Measurements from ENCODE around the gene ABCA2.

ABCA2 gene

GRCh38 chr9:136985853-136986252, 42.2 kb downstream of the ABCA2 start:
- Histone ChIP-seq H3K4me3 (IDR thresholded peaks at IDR 0.05; ENCODE audit: insufficient read depth, low read depth, low read length) (no peak overlapping the region), H3K4me1 (ENCODE audit: low read depth, poor library complexity, severe bottlenecking) (no peaks in the 10 kb centered on the region), H3K79me2 (ENCODE audit: insufficient read depth, low read depth) (no peaks in the 10 kb centered on the region), H3K27me3 (ENCODE audit: insufficient read depth, low read depth) (peaks cover 88% of the 10 kb centered on the region), H4K20me1 (ENCODE audit: insufficient read depth) (no peaks in the 10 kb centered on the region), H3K4me2 (no peak overlapping the region), H3K27ac (no peak overlapping the region), H3K36me3 (ENCODE audit: insufficient read depth) (no peaks in the 10 kb centered on the region), H3K9ac (no peak overlapping the region), H2AFZ (ENCODE audit: low read depth) (no peak overlapping the region)
- no peak for TF ChIP-seq CTCF (conservative IDR thresholded peaks at IDR 0.05; ENCODE audit: low read depth, low read length)

GRCh38 chr9:136985027-136985602, 42.9 kb downstream of the ABCA2 start:
- no peak overlapping the region for H3K4me3 ChIP-seq (IDR thresholded peaks at IDR 0.05; ENCODE audit: insufficient read depth, low read depth, low read length)
- no peak overlapping the region for H3K4me2 ChIP-seq
- no peak overlapping the region for H2AFZ ChIP-seq (ENCODE audit: low read depth)
- H3K27ac ChIP-seq, result no peak overlapping the region
- H3K9ac ChIP-seq, result no peak overlapping the region
- H3K27me3 ChIP-seq (ENCODE audit: insufficient read depth, low read depth), result peaks cover 83% of the 10 kb centered on the region
- H3K79me2 ChIP-seq (ENCODE audit: insufficient read depth, low read depth), result no peaks in the 10 kb centered on the region
- no peak for TF ChIP-seq CTCF (conservative IDR thresholded peaks at IDR 0.05; ENCODE audit: low read depth, low read length)
- no peaks in the 10 kb centered on the region for H3K36me3 ChIP-seq (ENCODE audit: insufficient read depth)
- no peaks in the 10 kb centered on the region for H4K20me1 ChIP-seq (ENCODE audit: insufficient read depth)
- no peaks in the 10 kb centered on the region for H3K4me1 ChIP-seq (ENCODE audit: low read depth, poor library complexity, severe bottlenecking)

GRCh38 chr9:136984464-136985026, 43.5 kb downstream of the ABCA2 start:
- H3K4me2 ChIP-seq, result no peak overlapping the region
- H3K4me1 ChIP-seq (ENCODE audit: low read depth, poor library complexity, severe bottlenecking), result no peaks in the 10 kb centered on the region
- H4K20me1 ChIP-seq (ENCODE audit: insufficient read depth), result no peaks in the 10 kb centered on the region
- peaks cover 78% of the 10 kb centered on the region for H3K27me3 ChIP-seq (ENCODE audit: insufficient read depth, low read depth)
- H2AFZ ChIP-seq (ENCODE audit: low read depth), result no peak overlapping the region
- H3K79me2 ChIP-seq (ENCODE audit: insufficient read depth, low read depth), result no peaks in the 10 kb centered on the region
- H3K27ac ChIP-seq, result no peak overlapping the region
- no peak overlapping the region for H3K4me3 ChIP-seq (IDR thresholded peaks at IDR 0.05; ENCODE audit: insufficient read depth, low read depth, low read length)
- no peak overlapping the region for H3K9ac ChIP-seq
- no peak for TF ChIP-seq CTCF (conservative IDR thresholded peaks at IDR 0.05; ENCODE audit: low read depth, low read length)
- H3K36me3 ChIP-seq (ENCODE audit: insufficient read depth), result no peaks in the 10 kb centered on the region

GRCh38 chr9:136983656-136984314, 44.3 kb downstream of the ABCA2 start:
- no peak overlapping the region for H3K4me2 ChIP-seq
- H3K36me3 ChIP-seq (ENCODE audit: insufficient read depth), result no peaks in the 10 kb centered on the region
- no peaks in the 10 kb centered on the region for H3K4me1 ChIP-seq (ENCODE audit: low read depth, poor library complexity, severe bottlenecking)
- no peak overlapping the region for H3K4me3 ChIP-seq (IDR thresholded peaks at IDR 0.05; ENCODE audit: insufficient read depth, low read depth, low read length)
- H3K27me3 ChIP-seq (ENCODE audit: insufficient read depth, low read depth), result peaks cover 71% of the 10 kb centered on the region
- H3K9ac ChIP-seq, result no peak overlapping the region
- no peak overlapping the region for H2AFZ ChIP-seq (ENCODE audit: low read depth)
- no peaks in the 10 kb centered on the region for H3K79me2 ChIP-seq (ENCODE audit: insufficient read depth, low read depth)
- H3K27ac ChIP-seq, result no peak overlapping the region
- H4K20me1 ChIP-seq (ENCODE audit: insufficient read depth), result no peaks in the 10 kb centered on the region
- no peak for TF ChIP-seq CTCF (conservative IDR thresholded peaks at IDR 0.05; ENCODE audit: low read depth, low read length)

Measured in KMS-11 (cell line).